GM21367 (cell line): ENCODE measurements around the gene HNRNPA3.
"Not testable (repeated sequence)": the region's sequence is repeated elsewhere in the genome, so short reads cannot be mapped to it uniquely, and the experiment has no call there.

ENCODE experiments used
- ATAC-seq: cut with Tn5 transposase; IDR thresholded peaks from one replicate; pipeline ENCODE4 v1.9.1; 2021; ENCODE audit not compliant: unreplicated experiment

The HNRNPA3 gene

GRCh38 chr2:177188482-177189469 is 23.8 kb upstream of the HNRNPA3 start:
- no peak for ATAC-seq

- ATAC-seq = no peak
Observed at GRCh38 chr2:177190941-177191340, 21.7 kb upstream of the HNRNPA3 start.

DNA sequence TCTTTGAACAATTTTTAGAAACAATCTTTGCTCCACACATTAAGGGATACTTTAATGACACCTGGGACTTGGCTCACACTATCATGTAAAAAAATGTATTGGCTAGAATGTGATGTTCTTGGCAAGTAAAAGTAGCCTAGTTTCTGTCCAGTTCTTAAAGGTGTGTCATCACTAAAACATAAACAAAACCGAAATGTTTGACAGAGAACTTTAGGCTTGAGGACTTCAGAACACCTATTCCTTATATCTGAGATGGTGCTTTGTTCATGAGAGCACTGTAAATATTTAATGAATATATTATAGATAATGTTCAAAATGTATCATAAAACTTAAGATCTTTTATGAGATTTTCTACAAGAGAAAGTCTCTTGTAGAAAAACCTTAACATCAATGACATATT is 19.8 kb upstream of the HNRNPA3 start:
- no peak for ATAC-seq

- no peak for ATAC-seq
Observed at GRCh38 chr2:177193240-177193639, 19.4 kb upstream of the HNRNPA3 start.

GRCh38 chr2:177195194-177195593 is 17.4 kb upstream of the HNRNPA3 start:
- no peak for ATAC-seq

DNA sequence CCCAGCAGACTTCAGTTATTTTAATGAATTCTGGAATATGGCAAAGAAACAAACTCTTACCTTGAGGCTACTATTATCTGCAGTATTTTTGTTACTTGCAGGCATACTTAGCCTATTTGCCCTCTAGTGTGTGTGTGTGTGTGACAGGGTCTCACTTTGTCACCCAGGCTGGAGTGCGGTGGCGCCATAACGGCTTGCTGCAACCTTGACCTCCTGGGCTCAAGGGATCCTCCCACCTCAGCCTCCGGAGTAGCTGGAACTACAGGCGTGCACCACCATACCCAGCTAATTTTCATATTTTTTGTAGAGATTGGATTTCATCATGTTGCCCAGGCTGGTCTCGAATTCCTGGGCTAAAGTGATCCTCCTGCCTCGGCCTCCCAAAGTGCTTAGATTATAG is 12.2 kb upstream of the HNRNPA3 start:
- ATAC-seq = not testable (repeated sequence)

- no peak for ATAC-seq
Observed at GRCh38 chr2:177201919-177202346, 10.7 kb upstream of the HNRNPA3 start.

- no peak for ATAC-seq
Observed at GRCh38 chr2:177204417-177204816, 8.2 kb upstream of the HNRNPA3 start.

DNA sequence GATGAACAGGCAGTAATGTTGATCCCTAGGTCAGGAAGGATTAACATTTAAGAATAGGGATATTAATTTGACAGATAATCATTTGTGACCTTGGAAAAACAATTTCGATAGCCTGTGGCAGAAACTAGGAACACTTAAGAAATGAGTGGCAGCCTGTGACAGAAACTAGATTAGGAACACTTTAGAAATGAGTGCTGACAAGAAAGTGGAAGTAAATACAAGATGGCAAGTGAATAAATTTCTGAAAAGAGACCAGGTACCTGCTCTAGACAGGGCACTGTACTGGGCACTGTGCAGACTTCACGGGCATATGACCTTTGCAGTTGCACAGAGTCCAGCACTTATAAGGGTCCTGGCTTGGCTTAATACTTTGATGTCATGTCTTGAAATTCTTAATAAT is 5.5 kb upstream of the HNRNPA3 start:
- ATAC-seq = peak; percentile 57

- ATAC-seq = no peak
Observed at GRCh38 chr2:177211169-177211568, 1.4 kb upstream of the HNRNPA3 start.

GRCh38 chr2:177211576-177212105 is 953 bp upstream of the HNRNPA3 start:
- ATAC-seq = no peak

- ATAC-seq = peak; percentile 37
Observed at GRCh38 chr2:177212891-177213856, 580 bp downstream of the HNRNPA3 start.

DNA sequence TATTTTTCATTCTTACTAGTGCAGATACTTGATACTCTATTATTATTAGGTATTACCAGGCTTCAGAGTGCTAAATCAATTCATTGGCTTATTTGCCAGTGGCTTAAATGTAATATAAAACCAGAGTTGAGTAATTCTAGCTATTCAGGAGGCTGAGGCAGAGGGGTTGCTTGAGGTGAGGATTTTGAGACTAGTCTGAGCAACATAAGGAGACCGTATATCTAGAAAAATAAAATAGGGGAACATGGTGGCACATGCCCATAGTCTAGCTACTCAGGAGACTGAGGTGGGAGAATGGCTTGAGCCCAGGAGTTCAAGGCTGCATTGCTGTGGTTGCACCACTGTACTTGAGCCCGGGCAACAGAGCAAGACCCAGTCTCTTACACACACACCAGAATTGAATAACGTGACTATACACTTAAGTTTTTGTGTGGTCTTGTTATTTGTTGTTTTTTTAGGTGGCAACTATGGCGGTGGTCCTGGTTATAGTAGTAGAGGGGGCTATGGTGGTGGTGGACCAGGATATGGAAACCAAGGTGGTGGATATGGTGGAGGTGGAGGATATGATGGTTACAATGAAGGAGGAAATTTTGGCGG is 4.8 kb downstream of the HNRNPA3 start:
- no peak for ATAC-seq

DNA sequence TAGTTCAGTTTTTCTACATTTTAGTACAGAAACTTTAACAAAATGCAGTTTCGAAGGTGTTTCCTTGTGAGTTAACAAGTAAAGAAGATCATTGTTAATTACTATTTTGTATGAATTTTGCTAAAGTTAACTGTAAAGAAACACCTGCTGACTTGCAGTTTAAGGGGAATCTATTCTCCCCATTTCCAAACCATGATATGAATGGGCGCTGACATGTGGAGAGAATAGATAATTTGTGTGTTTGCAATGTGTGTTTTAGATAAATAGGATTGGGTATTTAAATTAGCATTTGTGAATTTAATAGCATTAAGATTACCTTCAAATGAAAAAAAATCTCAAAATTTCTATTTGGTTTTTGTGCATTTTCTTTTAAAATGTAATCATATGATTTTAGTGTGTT is 7.2 kb downstream of the HNRNPA3 start:
- ATAC-seq = not testable (repeated sequence)

GRCh38 chr2:177221534-177221933 is 8.9 kb downstream of the HNRNPA3 start:
- ATAC-seq = no peak

DNA sequence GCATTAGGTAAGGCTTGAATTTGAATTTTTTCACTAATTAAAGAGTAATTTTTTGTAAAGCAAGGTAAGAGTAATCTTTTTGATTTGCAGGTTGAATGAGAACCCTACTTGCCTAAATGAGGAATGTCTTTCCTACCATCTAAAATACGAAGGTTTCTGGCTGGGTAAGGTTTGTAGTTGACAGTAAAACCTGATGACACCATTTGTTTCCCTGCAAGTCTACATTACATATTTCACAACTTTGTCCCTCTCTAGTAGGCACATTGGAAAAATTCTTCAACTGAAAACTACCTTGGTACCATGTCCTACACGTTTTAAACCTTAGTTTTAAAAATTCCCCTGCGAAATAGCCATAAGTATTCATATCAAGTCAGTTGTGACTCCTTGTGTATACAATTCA is 9.4 kb downstream of the HNRNPA3 start:
- ATAC-seq = no peak

- not testable (repeated sequence) for ATAC-seq
Observed at GRCh38 chr2:177223436-177223835, 10.8 kb downstream of the HNRNPA3 start.

DNA sequence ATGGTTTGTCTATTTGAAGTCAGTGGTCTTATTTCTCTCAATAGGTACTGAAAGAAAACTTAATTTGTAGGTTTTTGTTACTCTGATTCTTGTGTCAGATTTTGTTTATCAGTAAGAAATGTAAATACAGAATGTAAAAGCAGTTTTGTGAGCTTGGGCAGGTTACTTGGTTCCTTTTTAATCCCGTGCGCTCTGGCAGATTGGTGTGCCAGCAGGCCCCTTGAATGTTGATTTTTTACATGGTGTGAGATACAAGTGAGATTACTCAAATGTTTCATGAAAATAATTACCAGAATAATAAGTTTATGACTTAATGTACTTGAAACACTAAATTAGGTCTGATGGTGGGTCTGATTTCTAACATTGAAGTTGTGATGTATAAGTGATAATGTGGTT is 13.4 kb downstream of the HNRNPA3 start:
- ATAC-seq = no peak

DNA sequence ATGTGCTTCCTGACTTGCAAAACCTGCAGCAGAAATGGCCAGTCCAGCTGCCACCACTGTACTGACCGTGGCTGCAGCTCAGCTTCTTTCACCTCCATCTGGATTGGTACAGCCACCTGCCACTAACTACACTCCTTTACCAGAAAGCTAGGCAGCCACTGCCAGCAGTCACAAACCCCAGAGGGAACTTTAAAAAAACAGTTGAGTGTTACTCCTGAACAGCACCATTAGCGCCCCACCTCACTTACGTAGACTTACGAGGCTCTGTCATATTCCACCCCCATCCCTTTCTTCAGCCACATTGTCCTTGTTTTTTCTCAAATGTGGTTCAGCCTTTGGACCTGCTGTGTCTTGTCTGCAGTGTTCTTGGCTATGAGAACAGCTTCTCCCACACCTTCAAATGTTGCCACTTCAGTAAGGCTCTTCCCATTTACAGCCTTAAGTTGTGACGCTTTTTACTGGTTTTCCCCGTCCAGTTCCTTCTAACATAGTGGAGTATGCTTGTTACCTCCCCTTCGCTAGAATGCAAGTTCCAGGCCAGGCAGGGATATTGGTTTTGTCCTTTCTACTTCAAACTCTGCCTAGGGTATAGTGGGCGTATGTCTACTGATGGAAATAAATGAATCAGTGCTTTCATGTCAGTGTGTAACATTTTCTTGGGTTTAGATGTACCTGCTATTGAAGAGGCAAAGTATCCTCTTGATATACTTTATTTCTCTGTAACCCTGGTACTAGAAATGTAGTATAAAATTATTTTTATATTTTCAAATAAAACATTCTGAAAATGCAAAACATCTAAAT is 17.0 kb downstream of the HNRNPA3 start:
- no peak for ATAC-seq

GRCh38 chr2:177231270-177231669 is 18.7 kb downstream of the HNRNPA3 start:
- ATAC-seq = no peak
